K562 (cell line): ENCODE data around the gene LRFN4. TPM values are rescaled to one million over a fixed set of nuclear protein-coding genes. Genes with fewer than 3 reads are reported as not detected.

Experiments used
- ATAC-seq: fragments of 200-7000 bp; cut with Tn5 transposase; 3 replicates; pipeline ENCODE4 v1.9.1; 2020; ENCODE audit warnings: moderate library complexity
- BruUV-seq: library from RNA; stranded (reverse); fragments of 400-500 nt; replicated peaks from 2 replicates; lab custom pipeline; 2021; lab: Mats Ljungman, UMichigan
- CTCF ChIA-PET: fragments of 300-600 bp; formaldehyde crosslinking; extraction: SDS; loops from one replicate; lab custom pipeline; 2021; ENCODE audit warnings: low intra/inter-chr PET ratio; lab: Yijun Ruan, JAX
- POLR2A ChIA-PET: fragments of 300-600, 350-650 bp; sonication (Branson Sonifier 250); formaldehyde crosslinking; extraction: SDS; loops from one replicate; lab custom pipeline; 2021; ENCODE audit warnings: antibody characterized with exemption, inconsistent platforms; lab: Yijun Ruan, JAX
- DNase-seq, 4 experiments: peaks; one replicate each; pipeline versions ENCODE4 v3.0.0 to v3.0.0-alpha.2; 2011 to 2018; ENCODE audit warnings: low spot score in 3 of 4, mixed read lengths in 3 of 4; ENCODE audit errors: extremely low read depth in 1 of 4
- FAIRE-seq: peaks from 2 replicates; lab custom pipeline; 2011; peaks lifted over from hg19 to GRCh38; lab: Jason Lieb, UNC
- H2AFZ ChIP-seq: 2 replicates; pipeline ENCODE4 v1.6.0; 2011; ENCODE audit warnings: low read depth, low read length, control low read depth, inconsistent platforms
- H3K27ac ChIP-seq: fragments of 200-600 bp; 3 replicates; pipeline ENCODE4 v1.8.0; 2011; ENCODE audit warnings: low read depth, mild to moderate bottlenecking, control low read depth, inconsistent platforms, low read length, moderate library complexity, mixed read lengths; ENCODE audit errors: extremely low read depth
- H3K27me3 ChIP-seq, 2 experiments: fragments of 300-600 bp in 1 of 2; 2 replicates in 1 of 2; 3 replicates in 1 of 2; pipeline versions ENCODE4 v1.6.0 to v1.8.0; 2011; ENCODE audit warnings: inconsistent platforms in 2 of 2, low read length in 2 of 2, mild to moderate bottlenecking in 1 of 2, mixed read lengths in 1 of 2, moderate library complexity in 1 of 2; ENCODE audit not compliant: control insufficient read depth in 2 of 2, insufficient read depth in 2 of 2
- H3K36me3 ChIP-seq: fragments of 300-600 bp; 3 replicates; pipeline ENCODE4 v1.8.0; 2011; ENCODE audit warnings: mild to moderate bottlenecking, low read length, inconsistent platforms; ENCODE audit not compliant: control insufficient read depth, insufficient read depth
- H3K4me1 ChIP-seq, 2 experiments: fragments of 200-600 bp in 1 of 2; replicated peaks in 1 of 2; 2 replicates in 1 of 2; 3 replicates in 1 of 2; pipeline versions ENCODE4 v1.5.1 to v1.8.0; 2011; ENCODE audit warnings: inconsistent platforms in 2 of 2, low read length in 2 of 2, mild to moderate bottlenecking in 1 of 2, mixed read lengths in 1 of 2, moderate library complexity in 1 of 2; ENCODE audit not compliant: control insufficient read depth in 2 of 2, insufficient read depth in 2 of 2
- H3K4me2 ChIP-seq: 2 replicates; pipeline ENCODE4 v1.6.1; 2011; ENCODE audit warnings: low read length, control low read depth, inconsistent platforms, mixed read lengths; ENCODE audit not compliant: insufficient read depth
- H3K4me3 ChIP-seq: fragments of 200-600 bp; sonication (generic), shearing (Covaris generic); 2 replicates; pipeline ENCODE4 v1.5.1; 2016; ENCODE audit warnings: control low read depth, inconsistent platforms
- H3K79me2 ChIP-seq: fragments of 200-600 bp; 3 replicates; pipeline ENCODE4 v1.8.0; 2011; ENCODE audit warnings: low read length, inconsistent platforms; ENCODE audit not compliant: control insufficient read depth, insufficient read depth
- H3K9ac ChIP-seq, 2 experiments: 2 replicates each; pipeline versions ENCODE4 v1.6.0 to v1.6.1; 2011; ENCODE audit warnings: low read depth in 2 of 2, low read length in 2 of 2, control low read depth in 1 of 2, inconsistent platforms in 1 of 2, mild to moderate bottlenecking in 1 of 2, mixed read lengths in 1 of 2; ENCODE audit not compliant: insufficient read depth in 1 of 2
- H3K9me1 ChIP-seq: one replicate; pipeline ENCODE4 v1.6.0; 2011; ENCODE audit warnings: inconsistent platforms, mild to moderate bottlenecking, low read length, moderate library complexity; ENCODE audit not compliant: control insufficient read depth, insufficient read depth
- H3K9me3 ChIP-seq: replicated peaks from 2 replicates; pipeline ENCODE4 v1.5.1; 2011; ENCODE audit warnings: low read depth, low read length, inconsistent platforms; ENCODE audit not compliant: control insufficient read depth, insufficient read depth
- H4K20me1 ChIP-seq: replicated peaks from 2 replicates; pipeline ENCODE4 v1.6.1; 2011; ENCODE audit warnings: low read length, inconsistent platforms, mixed read lengths; ENCODE audit not compliant: control insufficient read depth, insufficient read depth
- ARHGAP35 ChIP-seq: fragments of 450-650 bp; IDR thresholded peaks from 2 replicates; pipeline ENCODE4 v1.6.1; 2018; ENCODE audit not compliant: partially characterized antibody
- CBX5 ChIP-seq: IDR thresholded peaks from 2 replicates; pipeline ENCODE4 v1.6.1; 2014; ENCODE audit warnings: low read depth, borderline replicate concordance
- CHD1 ChIP-seq: fragments of 200-600 bp; sonication (generic); IDR thresholded peaks from one replicate; pipeline ENCODE4 v1.6.1; 2012; ENCODE audit warnings: mild to moderate bottlenecking, moderate library complexity, low read length, inconsistent platforms
- EP400 ChIP-seq: fragments of 450-650 bp; IDR thresholded peaks from 2 replicates; pipeline ENCODE4 v1.6.1; 2017; ENCODE audit warnings: antibody characterized with exemption, mild to moderate bottlenecking, moderate library complexity
- FOS ChIP-seq: IDR thresholded peaks from 3 replicates; pipeline ENCODE4 v1.6.1; 2011; ENCODE audit not compliant: insufficient read length; ENCODE audit errors: extremely low read depth
- FOSL1 ChIP-seq: fragments of 200-800 bp; sonication (Bioruptor generic); conservative IDR thresholded peaks from 2 replicates; pipeline ENCODE4 v1.6.1; 2016; ENCODE audit warnings: missing genetic modification characterization, missing compliant biosample characterization
- FOXP1 ChIP-seq: sonication (generic); formaldehyde crosslinking; IDR thresholded peaks from 2 replicates; pipeline ENCODE4 v1.8.0; 2022; ENCODE audit warnings: mild to moderate bottlenecking, missing genetic modification reagents
- HNRNPUL1 ChIP-seq: fragments of 200-400 bp; formaldehyde crosslinking; IDR thresholded peaks from 2 replicates; pipeline ENCODE4 v1.6.1; 2017; ENCODE audit warnings: low read length
- LARP7 ChIP-seq: fragments of 450-650 bp; IDR thresholded peaks from 2 replicates; pipeline ENCODE4 v1.6.1; 2016
- MIER1 ChIP-seq: fragments of 450-650 bp; IDR thresholded peaks from 2 replicates; pipeline ENCODE4 v1.6.1; 2016; ENCODE audit warnings: antibody characterized with exemption, mild to moderate bottlenecking, low read depth
- NR2C1 ChIP-seq, 2 experiments: fragments of 450-650 bp; IDR thresholded peaks; 2 replicates each; pipeline ENCODE4 v1.6.1; 2017; ENCODE audit warnings: mild to moderate bottlenecking in 2 of 2, antibody characterized with exemption in 1 of 2, inconsistent platforms in 1 of 2, missing compliant biosample characterization in 1 of 2, missing genetic modification characterization in 1 of 2
- RAD51 ChIP-seq: fragments of 450-650 bp; IDR thresholded peaks from 2 replicates; pipeline ENCODE4 v1.7.1; 2016; ENCODE audit warnings: low read depth, mild to moderate bottlenecking, borderline replicate concordance
- RBM22 ChIP-seq: fragments of 200-400 bp; formaldehyde crosslinking; IDR thresholded peaks from 2 replicates; pipeline ENCODE4 v1.6.1; 2018; ENCODE audit warnings: low read length, low read depth; ENCODE audit not compliant: poor library complexity, severe bottlenecking
- RFX5 ChIP-seq: IDR thresholded peaks from 2 replicates; pipeline ENCODE4 v1.6.1; 2011; ENCODE audit warnings: low read depth, mild to moderate bottlenecking, improper control_type of control experiment, low read length
- TAF7 ChIP-seq: fragments of 450-650 bp; IDR thresholded peaks from 2 replicates; pipeline ENCODE4 v1.6.1; 2016; ENCODE audit warnings: missing genetic modification characterization, missing compliant biosample characterization
- TRIM24 ChIP-seq, 2 experiments: fragments of 450-650 bp; IDR thresholded peaks; 2 replicates each; pipeline ENCODE4 v1.6.1; 2016
- ZFX ChIP-seq: sonication (generic); formaldehyde crosslinking; IDR thresholded peaks from 2 replicates; pipeline ENCODE4 v1.8.0; 2022; ENCODE audit warnings: mild to moderate bottlenecking, missing genetic modification reagents, moderate library complexity
- ZNF263 ChIP-seq: sonication (generic); formaldehyde crosslinking; IDR thresholded peaks from 2 replicates; pipeline ENCODE4 v1.8.0; 2022; ENCODE audit warnings: mild to moderate bottlenecking, missing genetic modification reagents, borderline replicate concordance
- WGBS: fragments of 100-300 bp; shearing (Covaris generic); methylation state at CpG from one replicate; pipeline ENCODE4 v1.1.6; 2016; ENCODE audit warnings: low coverage, mixed read lengths; ENCODE audit not compliant: insufficient coverage; ENCODE audit errors: missing lambda C conversion rate; 5-methylcytosine and 5-hydroxymethylcytosine counted together
- in situ Hi-C: fragments of 300-500 bp; cut with MboI; formaldehyde crosslinking; loops from 4 replicates; pipeline ENCODE4 v1.15.0; 2018; ENCODE audit warnings: inconsistent platforms, mixed read lengths
- intact Hi-C: fragments of 100-400 bp; cut with micrococcal nuclease; formaldehyde crosslinking; loops from 2 replicates; pipeline ENCODE4 v1.14.2; 2022
- polyA plus RNA-seq, 8 experiments: library from polyadenylated mRNA; depleted of rRNA in 4 of 8; stranded (reverse) in 5 of 8; unstranded in 3 of 8; fragments of >200 nt; fragmentation: Nextera tagmentation in 2 of 8; fragmentation: Illumina TruSeq in 1 of 8; extraction: Ambion mirVana in 2 of 8; extraction: Trizol in 1 of 8; gene quantifications; 2 replicates each; pipeline versions ENCODE4 v1.2.1 to v1.2.3, GENCODE V29; 2011 to 2014; ENCODE audit warnings: inconsistent platforms in 1 of 8, missing spikeins in 1 of 8
- total RNA-seq, 7 experiments: library from RNA; depleted of rRNA in 6 of 7; stranded (reverse); fragments of >200 nt in 6 of 7; fragmentation: Illumina TruSeq in 2 of 7; extraction: Trizol in 2 of 7; gene quantifications; 2 replicates each; pipeline versions ENCODE4 v1.2.1 to v1.2.3, GENCODE V29; 2011 to 2021; ENCODE audit warnings: low replicate concordance in 1 of 7
- TF ChIP-seq, protein P1 (sequence below): fragments of 450-650 bp; IDR thresholded peaks from 2 replicates; pipeline ENCODE4 v1.6.1; 2016; ENCODE audit warnings: low read depth, mild to moderate bottlenecking, moderate library complexity
- TF ChIP-seq, protein P2 (sequence below): fragments of 450-650 bp; formaldehyde crosslinking; IDR thresholded peaks from 2 replicates; pipeline ENCODE4 v1.4.0; 2020; ENCODE audit warnings: mild to moderate bottlenecking, moderate library complexity

Gene LRFN4
- total and polyA plus RNA-seq, 9 of the 15 experiments (the other 6 are each of a cell fraction or from before 2014, with no cell fraction given), result 0.10 to 60.1 (median 6.7) TPM

GRCh38 chr11:66904055-66904454 lies 47.2 kb downstream of the LRFN4 start (continued):
- TF ChIP-seq FOSL1 (tag), result peak; percentile 82

DNA sequence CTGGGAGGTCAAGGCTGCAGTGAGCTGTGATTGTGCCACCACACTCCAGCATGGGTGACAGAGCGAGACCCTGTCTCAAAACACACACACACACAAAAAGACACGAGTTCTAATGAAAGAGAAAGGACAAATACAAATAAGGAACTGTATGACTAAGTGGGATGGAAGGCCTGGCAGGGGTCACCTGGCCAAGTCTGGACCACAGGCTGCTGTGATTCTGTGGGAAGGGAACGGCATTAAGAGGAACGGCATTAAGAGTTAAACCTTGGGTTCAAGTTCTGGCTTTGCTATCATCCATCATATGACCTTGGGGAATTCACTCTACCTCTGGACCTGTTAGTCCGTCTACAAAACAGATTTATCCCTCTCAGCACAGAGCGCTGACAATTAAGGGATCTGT lies 47.7 kb downstream of the LRFN4 start:
- Histone ChIP-seq H3K9me3 (no peaks in the 10 kb centered on the region), H3K27me3 (no peaks in the 10 kb centered on the region), H3K79me2 (no peaks in the 10 kb centered on the region), H3K36me3 (no peaks in the 10 kb centered on the region; the same call in 2 of the 3 replicates), H3K4me3 (no peak overlapping the region), H4K20me1 (peaks cover under 1% of the 10 kb centered on the region; the same call in 1 of the 2 replicates), H3K4me1 (peaks cover 16 to 24% of the 10 kb centered on the region in 2 experiments), H3K9ac (no peak overlapping the region), H3K9me1 (no peaks in the 10 kb centered on the region), H3K4me2 (no peak overlapping the region), H2AFZ (no peak overlapping the region), H3K27ac (no peak overlapping the region)
- 71% methylated on average over 6 of the region's 6 CpGs for WGBS
- POLR2A ChIA-PET, result interaction anchor here (2.6 kb wide), 1 partner anchor 11 kb away, joined by 11 read pairs; no protein-coding TSS in a partner anchor
- intact Hi-C loops (no loop called here), in situ Hi-C loops (no loop called here)
- CTCF ChIA-PET, result no interaction called here
- no peak for FAIRE-seq
- no peak for DNase-seq
- no peak for ATAC-seq
- BruUV-seq, result no TSS peak
- TF ChIP-seq HNRNPUL1 (no peak), ZNF263 (CRISPR knock-in tag) (no peak), FOXP1 (CRISPR knock-in tag) (no peak), RFX5 (no peak), ARHGAP35 (no peak), NR2C1 (IDR thresholded peaks at IDR 0.05) (no peak), NR2C1 (tag; IDR thresholded peaks at IDR 0.05) (no peak), FOS (no peak), EP400 (no peak), ZFX (no peak), RBM22 (no peak), CBX5 (no peak), RAD51 (no peak), TRIM24 (IDR thresholded peaks at IDR 0.05) (no peak), TAF7 (tag) (no peak), MIER1 (no peak), CHD1 (no peak), LARP7 (no peak)
- TF ChIP-seq, protein P1, sequence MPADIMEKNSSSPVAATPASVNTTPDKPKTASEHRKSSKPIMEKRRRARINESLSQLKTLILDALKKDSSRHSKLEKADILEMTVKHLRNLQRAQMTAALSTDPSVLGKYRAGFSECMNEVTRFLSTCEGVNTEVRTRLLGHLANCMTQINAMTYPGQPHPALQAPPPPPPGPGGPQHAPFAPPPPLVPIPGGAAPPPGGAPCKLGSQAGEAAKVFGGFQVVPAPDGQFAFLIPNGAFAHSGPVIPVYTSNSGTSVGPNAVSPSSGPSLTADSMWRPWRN, result no peak
- TF ChIP-seq, protein P2, sequence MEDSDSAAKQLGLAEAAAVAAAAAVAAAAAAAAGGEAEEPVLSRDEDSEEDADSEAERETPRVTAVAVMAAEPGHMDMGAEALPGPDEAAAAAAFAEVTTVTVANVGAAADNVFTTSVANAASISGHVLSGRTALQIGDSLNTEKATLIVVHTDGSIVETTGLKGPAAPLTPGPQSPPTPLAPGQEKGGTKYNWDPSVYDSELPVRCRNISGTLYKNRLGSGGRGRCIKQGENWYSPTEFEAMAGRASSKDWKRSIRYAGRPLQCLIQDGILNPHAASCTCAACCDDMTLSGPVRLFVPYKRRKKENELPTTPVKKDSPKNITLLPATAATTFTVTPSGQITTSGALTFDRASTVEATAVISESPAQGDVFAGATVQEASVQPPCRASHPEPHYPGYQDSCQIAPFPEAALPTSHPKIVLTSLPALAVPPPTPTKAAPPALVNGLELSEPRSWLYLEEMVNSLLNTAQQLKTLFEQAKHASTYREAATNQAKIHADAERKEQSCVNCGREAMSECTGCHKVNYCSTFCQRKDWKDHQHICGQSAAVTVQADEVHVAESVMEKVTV (CRISPR knock-in tag), result no peak
